GM12878 (cell line): ENCODE data around the gene RECK. TPM values are rescaled to one million over a fixed set of nuclear protein-coding genes. Genes with fewer than 3 reads are reported as not detected.

Experiments used
- ATAC-seq: fragments of 200-7000 bp; cut with Tn5 transposase; 3 replicates; pipeline ENCODE4 v1.9.1; 2020; ENCODE audit warnings: mild to moderate bottlenecking, moderate library complexity
- BruUV-seq: library from RNA; stranded (reverse); fragments of 400-500 nt; replicated peaks from 2 replicates; lab custom pipeline; 2021; lab: Mats Ljungman, UMichigan
- CTCF ChIA-PET: fragments of 300-600 bp; sonication (Branson Sonifier 250); formaldehyde crosslinking; extraction: SDS; loops from one replicate; lab custom pipeline; 2021; ENCODE audit warnings: inconsistent platforms; lab: Yijun Ruan, JAX
- POLR2A ChIA-PET: fragments of 350-600 bp; formaldehyde crosslinking; extraction: SDS; loops from one replicate; lab custom pipeline; 2021; ENCODE audit warnings: inconsistent platforms; lab: Charles Lee
- RAD21 ChIA-PET: fragments of 300-600 bp; sonication (Branson Sonifier 250); formaldehyde crosslinking; loops from one replicate; lab custom pipeline; 2023; ENCODE audit warnings: antibody characterized with exemption; ENCODE audit not compliant: unreplicated experiment; lab: Charles Lee
- SMC1A ChIA-PET: fragments of 300-600 bp; sonication (Branson Sonifier 250); formaldehyde crosslinking; loops from one replicate; lab custom pipeline; 2023; ENCODE audit not compliant: unreplicated experiment, uncharacterized antibody; lab: Charles Lee
- DNase-seq: peaks from one replicate; pipeline ENCODE4 v3.0.0-alpha.2; 2011; ENCODE audit warnings: low read depth, low spot score
- FAIRE-seq: peaks from 3 replicates; lab custom pipeline; 2011; peaks lifted over from hg19 to GRCh38; lab: Jason Lieb, UNC
- H2AFZ ChIP-seq: 2 replicates; pipeline ENCODE4 v1.6.0; 2011; ENCODE audit warnings: low read depth, low read length, control low read depth; ENCODE audit not compliant: control insufficient read depth
- H3K27ac ChIP-seq: 2 replicates; pipeline ENCODE4 v1.5.1; 2011; ENCODE audit warnings: control low read depth; ENCODE audit not compliant: control insufficient read depth, insufficient read depth
- H3K27me3 ChIP-seq, 2 experiments: replicated peaks in 1 of 2; 2 replicates each; pipeline versions ENCODE4 v1.6.0 to v1.6.1; 2011; ENCODE audit warnings: low read length in 1 of 2; ENCODE audit not compliant: control insufficient read depth in 2 of 2, insufficient read depth in 2 of 2
- H3K36me3 ChIP-seq, 2 experiments: 2 replicates each; pipeline ENCODE4 v1.5.1; 2011; ENCODE audit warnings: low read length in 1 of 2; ENCODE audit not compliant: control insufficient read depth in 2 of 2, insufficient read depth in 2 of 2
- H3K4me1 ChIP-seq: 2 replicates; pipeline ENCODE4 v1.6.1; 2011; ENCODE audit warnings: mild to moderate bottlenecking, low read length, moderate library complexity, mixed read lengths; ENCODE audit not compliant: control insufficient read depth, insufficient read depth
- H3K4me2 ChIP-seq: 2 replicates; pipeline ENCODE4 v1.6.0; 2011; ENCODE audit warnings: control low read depth; ENCODE audit not compliant: control insufficient read depth, insufficient read depth
- H3K4me3 ChIP-seq: fragments of 200-600 bp; sonication (generic); 2 replicates; pipeline ENCODE4 v1.5.1; 2016
- H3K79me2 ChIP-seq: 2 replicates; pipeline ENCODE4 v1.6.0; 2011; ENCODE audit warnings: low read length; ENCODE audit not compliant: control insufficient read depth, insufficient read depth
- H3K9ac ChIP-seq: 2 replicates; pipeline ENCODE4 v1.8.0; 2011; ENCODE audit warnings: low read length, control low read depth, mixed read lengths; ENCODE audit not compliant: control insufficient read depth, insufficient read depth
- H3K9me3 ChIP-seq: replicated peaks from 3 replicates; pipeline ENCODE4 v1.5.1; 2011; ENCODE audit warnings: mild to moderate bottlenecking, low read length; ENCODE audit not compliant: control insufficient read depth, insufficient read depth
- H4K20me1 ChIP-seq: 2 replicates; pipeline ENCODE4 v1.6.0; 2011; ENCODE audit not compliant: control insufficient read depth, insufficient read depth
- ASH2L ChIP-seq: fragments of 300-600, 200-600 bp; sonication (generic); IDR thresholded peaks from 2 replicates; pipeline ENCODE4 v1.6.1; 2017; ENCODE audit warnings: low read depth, mild to moderate bottlenecking, borderline replicate concordance
- EGR1 ChIP-seq, 2 experiments: IDR thresholded peaks; 1 replicate in 1 of 2; 2 replicates in 1 of 2; pipeline ENCODE4 v1.6.1; 2011 to 2012; ENCODE audit warnings: low read depth in 2 of 2, low read length in 2 of 2, borderline replicate concordance in 1 of 2, mild to moderate bottlenecking in 1 of 2, moderate library complexity in 1 of 2
- EP300 ChIP-seq, 2 experiments: fragments of 150-350 bp in 1 of 2; IDR thresholded peaks; 2 replicates each; pipeline ENCODE4 v1.6.1; 2011 to 2012; ENCODE audit warnings: low read depth in 2 of 2, low read length in 2 of 2, borderline replicate concordance in 1 of 2, improper control_type of control experiment in 1 of 2, inconsistent platforms in 1 of 2; ENCODE audit not compliant: control insufficient read depth in 1 of 2
- POLR2AphosphoS5 ChIP-seq: IDR thresholded peaks from 2 replicates; pipeline ENCODE4 v1.6.1; 2011; ENCODE audit warnings: mild to moderate bottlenecking, low read length, inconsistent platforms
- RBBP5 ChIP-seq: fragments of 200-600 bp; sonication (generic); conservative IDR thresholded peaks from 2 replicates; pipeline ENCODE4 v1.6.1; 2016
- USF2 ChIP-seq: IDR thresholded peaks from 2 replicates; pipeline ENCODE4 v1.6.1; 2011; ENCODE audit warnings: low read depth, low read length, improper control_type of control experiment, borderline replicate concordance
- ZNF384 ChIP-seq: IDR thresholded peaks from 2 replicates; pipeline ENCODE4 v1.6.1; 2012; ENCODE audit warnings: low read depth, mild to moderate bottlenecking, low read length, improper control_type of control experiment, borderline replicate concordance
- WGBS: methylation state at CpG from one replicate; pipeline ENCODE4 v1.1.6; 2016; ENCODE audit warnings: low lambda C conversion rate; ENCODE audit not compliant: insufficient replicate concordance, insufficient coverage; ENCODE audit errors: missing lambda C conversion rate; 5-methylcytosine and 5-hydroxymethylcytosine counted together
- in situ Hi-C: fragments of 300-500 bp; cut with MboI; formaldehyde crosslinking; loops from 9 replicates; pipeline ENCODE4 v1.14.3; 2018; ENCODE audit warnings: mixed read lengths
- intact Hi-C: fragments of 100-400 bp; cut with micrococcal nuclease; formaldehyde crosslinking; loops from one replicate; pipeline ENCODE4 v1.14.2; 2022; ENCODE audit not compliant: unreplicated experiment
- polyA plus RNA-seq, 11 experiments: library from polyadenylated mRNA; depleted of rRNA in 4 of 11; unstranded in 6 of 11; stranded (reverse) in 5 of 11; fragments of >200 nt; fragmentation: Nextera tagmentation in 4 of 11; fragmentation: Illumina TruSeq in 1 of 11; extraction: Ambion mirVana in 4 of 11; extraction: Trizol in 1 of 11; gene quantifications; 1 replicate in 1 of 11; 2 replicates in 10 of 11; pipeline versions ENCODE4 v1.2.1 to v1.2.3, GENCODE V29; 2011 to 2016; ENCODE audit warnings: inconsistent platforms in 2 of 11, missing spikeins in 2 of 11, low read depth in 1 of 11
- total RNA-seq, 4 experiments: library from RNA; depleted of rRNA in 3 of 4; stranded (reverse); fragments of >200 nt in 3 of 4; fragmentation: Illumina TruSeq in 1 of 4; extraction: Trizol in 1 of 4; gene quantifications; 2 replicates each; pipeline versions ENCODE4 v1.2.1 to v1.2.3, GENCODE V29; 2013 to 2021

Gene RECK
- total and polyA plus RNA-seq, 10 of the 15 experiments (the other 5 are each of a cell fraction or from before 2014, with no cell fraction given): 0.02 to 0.40 (median 0.13) TPM

DNA sequence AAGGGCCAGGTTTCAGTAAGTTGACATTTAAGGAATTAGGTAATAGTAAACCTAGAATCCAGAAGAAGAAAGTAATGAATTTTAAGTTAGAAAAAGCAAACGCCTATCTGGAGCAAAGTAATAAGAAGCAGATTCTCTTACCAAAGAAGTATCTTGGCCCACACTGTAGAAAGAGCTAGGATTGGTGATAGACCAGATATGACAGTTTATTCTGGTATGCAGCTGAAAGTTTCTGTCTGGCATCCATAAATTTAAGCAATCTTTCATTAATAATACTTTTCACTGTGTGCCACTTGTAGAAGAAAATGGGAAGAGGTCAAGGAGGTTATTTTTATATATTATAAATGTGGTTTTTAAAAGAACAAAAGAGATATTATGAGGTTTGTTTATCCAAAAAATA, 3.0 kb downstream of the RECK start:
- Histone ChIP-seq H3K4me2 (no peak overlapping the region), H4K20me1 (no peaks in the 10 kb centered on the region), H3K27ac (no peak overlapping the region), H3K4me1 (no peaks in the 10 kb centered on the region; the same call in 1 of the 2 replicates), H3K9ac (no peak overlapping the region), H3K36me3 (no peaks in the 10 kb centered on the region), H3K4me3 (no peak overlapping the region), H3K9me3 (no peaks in the 10 kb centered on the region), H2AFZ (no peak overlapping the region), H3K27me3 (peaks cover 0 to 2% of the 10 kb centered on the region in 2 experiments; a peak in 1 of 4 replicates), H3K79me2 (no peaks in the 10 kb centered on the region)
- WGBS: 83% methylated on average over 1 of the region's 1 CpG
- in situ Hi-C loops: no loop called here
- ChIA-PET SMC1A (no interaction called here), RAD21 (no interaction called here), POLR2A (interaction anchor here (0.5 kb wide), 1 partner anchor 157 kb away, joined by 3 read pairs; no protein-coding TSS in a partner anchor), CTCF (no interaction called here)
- FAIRE-seq (no peak), DNase-seq (no peak), ATAC-seq (no peak)
- BruUV-seq: no TSS peak
- no peak for TF ChIP-seq RBBP5
- TF ChIP-seq USF2: no peak
- no peak for TF ChIP-seq EGR1 (IDR thresholded peaks at IDR 0.05; ENCODE audit: borderline replicate concordance in 1 of 2, low read depth in 2 of 2, low read length in 2 of 2)
- TF ChIP-seq EP300 (IDR thresholded peaks at IDR 0.05; ENCODE audit: borderline replicate concordance in 1 of 2, control insufficient read depth in 1 of 2, low read depth in 2 of 2, low read length in 2 of 2): no peak
- no peak for TF ChIP-seq ASH2L
- TF ChIP-seq ZNF384: no peak
- TF ChIP-seq POLR2AphosphoS5: no peak
- intact Hi-C loops: loop anchor here (10.0 kb wide), 1 partner anchor 125 kb away; the partner anchor contains the start of gene CCIN
